Measurements from ENCODE around the gene ACTRT2.

Gene ACTRT2

GRCh38 chr1:3055051-3055450, 33.8 kb downstream of the ACTRT2 start:
- no peak for DNase-seq

GRCh38 chr1:3056641-3057040, 35.4 kb downstream of the ACTRT2 start:
- no peak for DNase-seq

- DNase-seq, result no peak
Observed at GRCh38 chr1:3058263-3059030, 37.2 kb downstream of the ACTRT2 start.

GRCh38 chr1:3060127-3060526, 38.9 kb downstream of the ACTRT2 start:
- no peak for DNase-seq

GRCh38 chr1:3060601-3061551, 39.6 kb downstream of the ACTRT2 start:
- DNase-seq, result no peak

- no peak for DNase-seq
Observed at GRCh38 chr1:3061566-3061965, 40.3 kb downstream of the ACTRT2 start.

- DNase-seq, result no peak
Observed at GRCh38 chr1:3061981-3062615, 40.8 kb downstream of the ACTRT2 start.

GRCh38 chr1:3062616-3063378, 41.5 kb downstream of the ACTRT2 start:
- no peak for DNase-seq

- DNase-seq, result no peak
Observed at GRCh38 chr1:3063379-3064295, 42.4 kb downstream of the ACTRT2 start.

GRCh38 chr1:3064296-3064850, 43.1 kb downstream of the ACTRT2 start:
- no peak for DNase-seq

GRCh38 chr1:3064901-3065300, 43.6 kb downstream of the ACTRT2 start:
- no peak for DNase-seq

- no peak for DNase-seq
Observed at GRCh38 chr1:3065396-3065795, 44.1 kb downstream of the ACTRT2 start.

GRCh38 chr1:3065797-3066196, 44.5 kb downstream of the ACTRT2 start:
- DNase-seq, result no peak

- DNase-seq, result no peak
Observed at GRCh38 chr1:3066250-3066711, 45.0 kb downstream of the ACTRT2 start.

GRCh38 chr1:3066826-3067225, 45.6 kb downstream of the ACTRT2 start:
- DNase-seq, result no peak

GRCh38 chr1:3067301-3067670, 46.0 kb downstream of the ACTRT2 start:
- no peak for DNase-seq

GRCh38 chr1:3067671-3068563, 46.6 kb downstream of the ACTRT2 start:
- no peak for DNase-seq

GRCh38 chr1:3068564-3069431, 47.5 kb downstream of the ACTRT2 start, which contains the start of gene PRDM16:
TSS of gene PRDM16 (plus strand) at chr1:3069203. CDS start at chr1:3069260, 57 bp downstream.
- DNase-seq, result peak in 1 of 14 donors; percentile 36

All from C1 segment of cervical spinal cord (tissue), 14 donors.